ENCODE data around the gene UNCX. TPM values are rescaled to one million over a fixed set of nuclear protein-coding genes. Genes with fewer than 3 reads are reported as not detected.

The UNCX gene
- total RNA-seq, 3 donors from 2014 or later = not detected

- intact Hi-C loops (cut with DNase I; ENCODE audit: low total_unique reads) = no loop called here
- Histone ChIP-seq H3K4me1 (no peaks in the 10 kb centered on the region), H3K9me3 (no peaks in the 10 kb centered on the region), H3K27ac (no peak overlapping the region), H3K27me3 (peaks cover 0 to 66% of the 10 kb centered on the region in 2 donors), H3K4me3 (no peak overlapping the region), H3K36me3 (no peaks in the 10 kb centered on the region)
- TF ChIP-seq POLR2A (IDR thresholded peaks at IDR 0.05) = no peak
- TF ChIP-seq POLR2AphosphoS5 (IDR thresholded peaks at IDR 0.05) = no peak
- no peak for TF ChIP-seq CTCF (IDR thresholded peaks at IDR 0.05)
- DNase-seq (ENCODE audit: low spot score in 2 of 2) = no peak
Observed at GRCh38 chr7:1283941-1284742, 51.5 kb downstream of the UNCX start.

GRCh38 chr7:1284743-1285458, 52.2 kb downstream of the UNCX start:
- Histone ChIP-seq H3K27me3 (peaks cover 0 to 74% of the 10 kb centered on the region in 2 donors), H3K4me1 (no peaks in the 10 kb centered on the region), H3K4me3 (no peak overlapping the region), H3K27ac (no peak overlapping the region), H3K36me3 (no peaks in the 10 kb centered on the region), H3K9me3 (no peaks in the 10 kb centered on the region)
- TF ChIP-seq CTCF (IDR thresholded peaks at IDR 0.05) = no peak
- TF ChIP-seq POLR2A (IDR thresholded peaks at IDR 0.05) = no peak
- no peak for TF ChIP-seq POLR2AphosphoS5 (IDR thresholded peaks at IDR 0.05)
- intact Hi-C loops (cut with DNase I; ENCODE audit: low total_unique reads) = no loop called here
- DNase-seq (ENCODE audit: low spot score in 2 of 2) = no peak

GRCh38 chr7:1285556-1286301, 53.1 kb downstream of the UNCX start:
- Histone ChIP-seq H3K4me1 (no peaks in the 10 kb centered on the region), H3K27ac (no peak overlapping the region), H3K36me3 (no peaks in the 10 kb centered on the region), H3K9me3 (no peaks in the 10 kb centered on the region), H3K27me3 (peaks cover 0 to 82% of the 10 kb centered on the region in 2 donors), H3K4me3 (no peak overlapping the region)
- no peak for TF ChIP-seq POLR2AphosphoS5 (IDR thresholded peaks at IDR 0.05)
- no peak for TF ChIP-seq CTCF (IDR thresholded peaks at IDR 0.05)
- no peak for TF ChIP-seq POLR2A (IDR thresholded peaks at IDR 0.05)
- no peak for DNase-seq (ENCODE audit: low spot score in 2 of 2)
- intact Hi-C loops (cut with DNase I; ENCODE audit: low total_unique reads) = no loop called here

Other genes with a start within 250 kb of the UNCX start
- gene CYP2W1, start 249.7 kb upstream of the UNCX start, total RNA-seq = not detected
- gene GPR146, start 188.3 kb upstream of the UNCX start, total RNA-seq = 10 to 100 TPM; 24.1 to 56.8 (median 43.6) TPM
- gene GPER1, start 144.8 kb upstream of the UNCX start, total RNA-seq = 1 to 10 TPM; 2.6 to 3.3 (median 3.2) TPM
- gene ZFAND2A, start 72.7 kb upstream of the UNCX start, total RNA-seq = 10 to 100 TPM; 31.9 to 41.6 (median 34.1) TPM
- 10 to 100 TPM in 2 of 3 donors, 1 to 10 TPM in 1; 4.0 to 20.0 (median 15.8) TPM for gene MICALL2, start 226.6 kb downstream of the UNCX start, total RNA-seq

Data from breast epithelium (tissue), 4 donors.